Fibroblast of skin of left biceps (primary cell): Measurements from ENCODE around the gene CACNA1F.

Source experiments
- DNase-seq, 2 experiments: peaks; one replicate each; pipeline ENCODE4 v3.0.0-alpha.2; 2013; ENCODE audit warnings: low read depth in 2 of 2

The CACNA1F gene

DNA sequence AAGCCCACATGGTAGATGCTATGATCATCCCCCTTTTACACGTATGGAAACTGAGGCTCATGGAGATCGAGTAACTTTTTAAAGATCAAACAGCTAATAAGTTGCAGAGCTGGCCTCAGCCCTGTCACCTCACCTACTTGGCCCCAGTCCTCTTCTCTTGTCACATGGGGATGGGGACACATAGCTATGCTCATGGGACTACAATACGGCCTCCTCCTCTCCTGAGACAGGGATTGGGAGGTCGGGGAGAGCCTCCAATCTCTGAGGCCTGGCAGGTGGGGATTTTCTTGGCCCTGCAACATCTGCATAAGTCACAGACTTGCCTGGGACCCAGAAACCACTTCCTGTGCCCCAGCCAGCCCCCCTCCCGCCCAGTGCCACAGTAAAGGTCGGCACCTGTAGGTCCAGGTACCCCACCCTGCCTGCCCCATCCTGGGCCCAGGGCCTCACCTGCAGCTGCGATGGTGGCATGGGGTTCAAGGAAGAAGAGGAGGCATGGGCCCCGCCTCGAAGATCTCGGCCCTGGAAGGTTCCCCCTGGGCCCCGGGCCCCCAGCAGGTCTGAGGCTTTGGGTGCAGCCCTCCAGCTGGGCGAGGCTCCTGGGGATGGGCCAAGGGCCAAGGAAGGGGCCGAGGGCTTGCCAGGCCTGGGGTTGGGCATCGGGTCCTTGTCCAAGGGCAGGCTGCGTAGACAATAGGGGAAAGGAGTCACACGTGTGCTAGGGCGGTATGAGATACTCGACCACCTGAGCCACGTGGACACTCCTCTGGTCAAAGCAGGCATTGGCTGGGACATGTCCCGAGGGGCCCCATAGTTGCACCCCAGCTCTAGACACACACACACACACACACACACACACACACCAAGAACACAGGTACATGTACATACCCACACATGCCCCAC is 25.0 kb upstream of the CACNA1F start:
- no peak for DNase-seq

DNA sequence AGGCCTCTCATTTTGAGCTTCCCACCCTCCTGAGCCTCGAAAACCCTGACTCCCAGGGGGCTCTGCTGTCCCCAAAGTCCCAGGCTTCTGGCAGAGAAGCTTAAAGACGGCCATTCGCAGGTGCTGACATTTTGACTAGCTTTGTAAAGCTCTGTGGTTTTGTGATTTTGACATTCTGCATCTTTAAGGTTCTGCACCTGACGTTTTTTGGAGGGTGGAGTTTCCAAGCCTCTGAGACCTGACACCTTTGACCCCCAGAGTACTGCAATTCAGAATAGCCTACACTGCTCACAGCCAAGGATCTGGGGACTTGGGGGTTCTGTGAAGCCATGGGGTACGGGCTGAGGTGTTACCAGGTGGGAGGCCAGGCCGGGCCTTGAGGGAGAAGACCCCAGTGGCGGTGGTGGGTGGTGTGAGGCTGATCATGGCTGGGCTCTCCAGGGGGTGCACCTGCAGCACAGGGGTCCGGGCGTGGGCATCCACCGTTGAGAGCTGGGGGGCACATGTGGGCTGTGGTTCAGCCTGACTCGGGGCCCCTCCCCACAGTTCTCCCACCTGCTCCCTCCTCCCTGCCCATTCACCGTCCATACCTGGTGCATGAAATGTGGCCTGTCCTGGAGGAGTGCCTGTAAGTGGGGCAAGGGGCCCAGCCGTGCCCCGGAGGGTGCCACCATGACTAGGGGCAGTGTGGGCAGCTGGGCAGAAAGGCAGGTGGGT is 24.1 kb upstream of the CACNA1F start:
- DNase-seq, result no peak

DNA sequence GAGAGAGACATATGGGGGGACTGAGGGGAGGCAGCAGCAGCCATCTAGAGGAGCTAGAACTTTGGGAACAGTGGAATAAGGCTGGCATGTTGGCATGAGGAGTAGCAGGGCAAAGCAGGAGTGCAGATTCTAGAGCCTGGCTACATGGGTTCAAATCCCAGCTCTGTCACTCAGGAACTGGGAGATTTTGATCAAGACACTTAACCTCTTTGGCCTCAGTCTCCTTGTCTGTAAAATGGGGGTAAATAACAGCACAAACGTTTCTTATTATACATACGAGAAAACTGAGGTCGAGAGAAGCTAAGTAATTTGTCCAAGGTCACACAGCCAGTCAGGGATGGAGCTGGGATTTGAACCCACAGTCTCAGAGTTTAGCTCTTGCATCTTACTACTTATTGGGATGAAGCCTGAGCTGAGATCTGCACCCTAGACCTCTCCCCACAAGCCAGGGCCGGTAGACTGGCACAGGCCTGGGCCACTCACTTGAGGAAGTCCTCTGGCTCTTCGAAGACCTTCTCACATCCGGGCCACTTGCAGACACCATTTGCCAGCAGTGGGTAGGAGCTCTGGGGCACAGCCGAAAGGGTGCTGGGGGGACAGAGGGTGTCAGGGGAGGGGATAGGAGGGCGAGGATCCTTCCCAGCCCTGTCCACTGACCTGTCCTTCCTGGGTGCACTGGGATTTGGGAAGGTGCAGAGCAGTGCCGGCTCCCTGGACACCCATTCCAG is 23.3 kb upstream of the CACNA1F start:
- no peak for DNase-seq

DNA sequence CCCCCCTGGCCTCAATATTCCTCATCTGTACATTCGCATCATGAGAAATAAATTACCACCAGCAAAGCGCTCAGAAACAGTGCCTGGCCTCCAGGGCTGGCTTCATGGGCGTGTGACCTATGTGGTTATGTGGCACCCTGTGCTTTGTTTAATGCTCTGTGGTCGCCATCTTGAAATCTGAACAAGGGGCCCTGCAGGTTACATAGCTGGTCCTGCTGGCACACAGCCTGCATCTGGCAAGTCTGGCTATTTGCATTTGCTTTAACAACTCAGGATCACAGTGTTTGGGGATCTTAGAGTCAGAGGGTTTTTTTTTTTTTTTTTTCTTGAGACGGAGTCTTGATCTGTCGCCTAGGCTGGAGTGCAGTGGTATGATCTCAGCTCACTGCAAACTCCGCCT is 21.5 kb upstream of the CACNA1F start:
- DNase-seq, result no peak

DNA sequence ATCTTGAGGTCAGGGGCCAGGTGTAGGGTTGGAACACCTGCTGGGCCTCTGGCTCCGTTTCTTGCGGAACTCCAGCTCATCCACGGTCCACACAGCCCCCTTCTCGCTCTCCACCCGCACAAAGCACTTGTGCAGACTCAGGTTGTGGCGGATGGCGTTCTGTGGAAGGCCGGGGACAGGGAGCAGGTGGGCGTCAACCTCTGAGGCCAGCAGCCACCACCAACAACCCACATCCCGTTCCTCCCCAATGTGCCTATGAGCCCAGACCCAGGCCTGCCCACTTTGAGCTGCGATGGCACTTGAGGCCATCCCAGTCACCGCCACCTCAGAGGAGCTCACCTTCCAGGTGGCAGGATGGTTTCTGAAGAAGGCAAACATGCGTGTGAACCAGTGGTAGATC is 18.2 kb upstream of the CACNA1F start:
- no peak for DNase-seq

DNA sequence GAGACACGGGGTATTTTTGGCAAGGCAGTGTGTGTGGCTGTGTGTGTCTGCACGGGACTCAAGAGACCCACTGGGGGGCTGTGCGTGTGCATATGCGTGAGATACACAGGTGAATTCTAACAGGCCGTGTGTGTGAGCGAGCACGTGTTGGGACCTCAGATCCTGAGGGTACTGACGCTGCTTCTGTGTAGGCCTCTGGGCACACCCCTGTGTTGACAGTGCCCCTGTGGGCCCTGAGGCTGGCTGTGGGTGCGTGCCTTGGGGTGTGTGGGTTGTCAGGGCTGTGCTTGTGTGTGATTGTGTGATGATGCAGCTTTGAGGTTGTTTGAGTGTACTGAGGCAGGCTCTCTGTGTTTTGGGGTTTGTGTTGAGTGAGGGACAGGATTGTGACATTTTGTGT is 17.4 kb upstream of the CACNA1F start:
- DNase-seq, result no peak

DNA sequence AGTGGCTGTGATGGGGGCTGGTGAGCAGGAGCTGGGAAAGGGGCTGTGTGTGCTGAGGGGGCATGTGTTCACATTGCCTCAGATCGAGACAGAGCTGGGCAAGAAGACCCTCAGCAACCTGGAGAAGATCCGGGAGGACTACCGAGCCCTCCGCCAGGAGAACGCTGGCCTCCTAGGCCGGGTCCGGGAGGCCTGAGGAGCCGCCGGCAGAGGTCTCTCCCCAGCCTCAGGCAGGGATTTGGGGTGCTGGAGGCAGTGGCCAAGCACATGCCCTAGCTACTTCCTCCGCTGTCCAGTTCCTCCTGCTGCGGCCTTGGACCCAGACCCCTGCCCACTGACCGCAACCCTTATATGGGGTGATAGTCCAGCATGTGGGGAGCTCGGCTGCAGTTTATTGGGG is 16.9 kb upstream of the CACNA1F start:
- DNase-seq, result no peak

DNA sequence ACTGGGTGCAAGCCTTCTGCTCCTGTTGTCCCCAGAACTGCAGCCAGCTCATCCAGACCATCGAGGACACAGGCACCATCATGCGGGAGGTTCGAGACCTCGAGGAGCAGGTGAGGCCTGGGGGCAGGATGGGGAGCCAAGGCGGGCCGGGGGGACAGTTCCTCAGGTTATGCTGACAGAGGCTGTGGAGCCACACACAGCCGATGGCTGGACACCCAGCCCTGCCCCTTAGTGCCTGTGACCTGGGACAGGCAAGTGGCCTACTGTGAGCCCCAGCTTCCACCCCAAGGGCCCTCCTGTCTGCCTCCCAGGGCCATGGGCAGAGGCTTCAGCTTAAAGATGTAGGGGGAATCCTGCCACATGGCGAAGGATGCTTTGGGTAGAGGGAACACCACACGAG is 16.5 kb upstream of the CACNA1F start:
- no peak for DNase-seq

DNA sequence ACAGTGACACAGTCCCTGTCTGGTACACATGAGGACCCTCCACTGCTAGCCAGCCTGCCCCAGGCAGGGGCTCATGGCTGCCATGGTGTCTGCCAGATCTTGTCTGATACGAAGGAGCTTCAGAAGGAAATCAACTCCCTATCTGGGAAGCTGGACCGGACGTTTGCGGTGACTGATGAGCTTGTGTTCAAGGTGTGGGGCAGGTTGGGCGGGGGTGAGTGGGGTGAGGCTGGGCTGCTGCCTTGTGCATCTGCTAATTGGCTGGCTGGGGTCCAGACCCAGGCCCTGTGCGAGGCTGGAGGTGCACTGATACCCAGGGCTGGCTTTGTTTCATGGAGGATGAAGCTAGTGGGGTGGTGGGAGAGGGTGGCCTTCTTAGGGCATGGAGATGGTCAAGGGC is 15.9 kb upstream of the CACNA1F start:
- no peak for DNase-seq

DNA sequence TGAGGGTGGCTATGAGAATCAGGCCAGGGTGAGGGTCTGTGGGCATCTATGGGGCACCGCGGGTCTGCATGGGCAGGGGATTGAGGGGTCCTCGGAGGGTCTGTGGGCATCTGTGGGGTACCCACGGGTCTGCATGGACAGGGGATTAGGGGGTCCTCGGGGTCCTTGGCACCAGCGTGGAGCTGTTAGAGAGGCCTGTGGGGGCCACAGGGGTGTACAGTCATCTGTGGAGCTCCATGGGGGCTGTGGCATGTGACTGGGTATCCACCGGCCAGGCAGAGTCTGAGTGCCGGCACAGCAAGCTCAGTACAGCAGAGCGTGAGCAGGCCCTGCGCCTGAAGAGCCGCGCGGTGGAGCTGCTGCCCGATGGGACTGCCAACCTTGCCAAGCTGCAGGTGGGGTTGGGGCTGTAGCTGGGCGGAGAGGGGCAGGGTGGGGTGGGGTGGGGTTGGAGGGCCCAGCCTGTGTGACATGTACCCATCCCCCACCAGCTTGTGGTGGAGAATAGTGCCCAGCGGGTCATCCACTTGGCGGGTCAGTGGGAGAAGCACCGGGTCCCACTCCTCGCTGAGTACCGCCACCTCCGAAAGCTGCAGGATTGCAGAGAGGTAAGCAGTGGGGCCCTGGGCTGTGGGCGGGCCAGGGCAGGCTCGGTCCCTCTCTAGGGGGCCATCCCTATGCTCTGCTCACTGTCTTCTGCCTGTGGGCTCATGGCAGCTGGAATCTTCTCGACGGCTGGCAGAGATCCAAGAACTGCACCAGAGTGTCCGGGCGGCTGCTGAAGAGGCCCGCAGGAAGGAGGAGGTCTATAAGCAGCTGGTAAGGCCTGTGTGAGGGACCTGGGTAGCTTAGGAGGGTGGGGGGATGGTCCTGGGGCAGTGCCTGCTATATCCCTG is 15.0 kb upstream of the CACNA1F start:
- DNase-seq, result no peak

DNA sequence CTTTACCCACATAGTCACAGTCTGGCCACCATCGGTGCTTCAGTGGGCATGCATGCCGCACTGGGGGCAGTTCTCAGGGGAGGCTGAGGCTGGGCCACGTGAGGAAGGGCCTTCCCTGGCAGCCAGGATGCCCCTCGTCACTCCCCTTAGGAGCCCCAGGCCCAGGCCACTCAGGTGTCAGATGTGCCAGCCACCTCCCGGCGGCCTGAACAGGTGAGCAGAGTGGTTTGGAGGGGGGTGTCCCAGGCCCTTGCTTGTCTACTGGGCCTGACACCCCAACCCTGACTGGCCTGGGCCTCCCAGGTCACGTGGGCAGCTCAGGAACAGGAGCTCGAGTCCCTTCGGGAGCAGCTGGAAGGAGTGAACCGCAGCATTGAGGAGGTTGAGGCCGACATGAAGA is 14.2 kb upstream of the CACNA1F start:
- DNase-seq, result no peak

DNA sequence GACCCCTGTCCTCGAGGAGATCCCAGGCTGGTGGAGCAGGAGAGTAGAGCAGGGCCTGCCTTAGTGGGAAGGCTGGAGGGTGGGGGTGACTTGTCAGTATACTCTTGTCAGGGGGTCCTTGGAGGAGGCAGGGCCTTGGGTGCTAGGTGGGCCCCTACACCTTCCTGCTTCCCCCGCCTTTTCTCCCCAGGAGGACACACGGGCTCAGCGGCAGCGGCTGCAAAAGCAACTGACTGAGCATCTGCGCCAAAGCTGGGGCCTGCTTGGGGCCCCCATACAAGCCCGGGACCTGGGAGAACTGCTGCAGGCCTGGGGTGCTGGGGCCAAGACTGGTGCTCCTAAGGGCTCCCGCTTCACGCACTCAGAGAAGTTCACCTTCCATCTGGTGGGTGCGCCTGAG is 13.4 kb upstream of the CACNA1F start:
- DNase-seq, result no peak

DNA sequence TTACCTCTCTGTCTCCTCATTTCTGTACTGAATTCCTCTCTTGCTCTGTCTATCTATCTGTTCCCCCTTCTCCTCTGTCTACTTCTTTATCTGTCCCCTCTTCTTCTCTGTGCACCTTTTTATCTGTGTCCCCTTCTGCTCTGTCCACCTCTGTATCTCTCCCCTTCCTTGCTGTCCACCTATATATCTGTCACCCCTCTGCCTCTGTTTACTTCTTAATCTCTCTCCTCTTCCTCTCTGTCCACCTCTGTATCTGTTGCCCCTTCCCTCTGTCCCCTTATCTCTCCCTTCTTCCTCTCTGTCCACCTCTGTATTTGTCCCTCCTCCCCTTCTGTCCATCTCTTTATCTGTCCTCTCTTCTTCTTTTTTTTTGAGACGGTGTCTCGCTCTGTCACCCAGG is 11.1 kb upstream of the CACNA1F start:
- DNase-seq, result no peak

DNA sequence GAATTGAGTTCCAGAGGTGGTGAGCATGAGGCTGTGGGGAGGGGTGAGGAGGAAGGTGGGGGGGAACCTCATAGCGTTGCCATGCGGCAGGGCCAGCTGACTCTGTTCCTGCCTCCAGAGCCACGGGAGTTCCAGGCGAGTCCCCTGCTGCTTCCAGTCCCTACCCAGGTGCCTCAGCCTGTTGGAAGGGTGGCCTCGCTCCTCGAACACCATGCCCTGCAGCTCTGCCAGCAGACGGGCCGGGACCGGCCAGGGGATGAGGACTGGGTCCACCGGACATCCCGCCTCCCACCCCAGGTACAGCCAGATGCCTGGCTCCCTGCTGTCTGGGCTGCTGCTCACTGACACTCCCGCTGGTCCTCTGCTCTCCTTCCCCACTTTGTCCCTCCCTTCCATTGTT is 10.0 kb upstream of the CACNA1F start:
- no peak for DNase-seq

DNA sequence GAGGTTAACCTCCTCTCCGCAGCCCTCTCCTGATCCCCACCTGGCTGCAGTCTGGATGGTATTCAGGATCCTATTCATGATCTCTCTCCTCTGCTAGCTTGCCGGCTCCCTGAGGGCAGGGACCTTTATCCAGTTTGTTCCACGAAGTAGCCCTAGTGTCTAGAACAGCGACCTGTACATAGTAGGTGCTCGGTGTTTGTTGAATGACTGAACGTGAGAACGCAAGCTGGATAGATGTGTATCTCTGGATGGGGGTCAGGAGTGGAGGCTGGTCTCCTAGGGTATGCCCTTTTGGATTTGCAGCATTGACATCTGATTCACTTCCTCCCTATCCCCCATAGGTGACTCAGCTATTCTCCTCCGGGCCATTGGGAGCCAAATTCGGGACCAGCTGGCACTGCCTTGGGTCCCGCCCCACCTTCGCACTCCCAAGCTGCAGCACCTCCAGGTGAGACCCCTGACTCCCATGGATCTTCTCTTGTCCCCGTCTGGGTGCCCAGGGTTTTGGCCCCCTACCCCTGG is 9.5 kb upstream of the CACNA1F start:
- DNase-seq, result no peak

DNA sequence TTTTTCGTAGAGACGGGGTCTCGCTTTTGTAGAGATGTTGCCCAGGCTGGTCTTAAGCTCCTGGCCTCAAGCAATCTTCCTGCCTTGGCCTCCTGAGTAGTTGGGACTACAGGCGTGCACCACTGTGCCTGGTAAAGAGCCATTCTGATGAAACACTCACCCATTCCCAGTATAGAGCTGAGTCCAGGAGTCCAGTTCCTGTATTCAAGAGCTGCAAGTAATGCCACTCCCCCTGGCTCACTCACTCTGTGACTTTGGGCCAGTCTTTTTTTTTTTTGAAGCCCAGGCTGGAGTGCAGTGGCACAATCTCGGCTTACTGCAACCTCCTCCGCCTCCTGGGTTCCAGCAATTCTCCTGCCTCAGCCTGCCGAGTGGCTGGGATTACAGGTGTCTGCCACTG is 5.6 kb upstream of the CACNA1F start:
- no peak for DNase-seq

DNA sequence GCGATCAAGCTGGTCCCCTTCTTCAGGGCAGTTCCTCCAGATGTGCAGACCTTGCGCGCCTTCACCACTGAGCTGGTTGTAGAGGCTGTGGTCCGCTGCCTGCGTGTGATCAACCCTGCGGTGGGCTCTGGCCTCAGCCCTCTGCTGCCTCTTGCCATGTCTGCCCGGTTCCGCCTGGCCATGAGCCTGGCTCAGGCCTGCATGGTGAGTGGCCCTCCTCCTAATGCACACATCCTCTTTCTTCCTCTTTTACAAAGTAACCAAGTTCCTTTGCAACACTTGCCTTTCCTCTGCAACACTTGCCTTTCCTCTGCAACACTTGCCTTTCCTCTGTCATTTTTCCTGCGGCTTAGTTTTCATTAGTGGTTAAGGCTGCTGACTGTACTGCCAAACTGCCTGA is 3.9 kb upstream of the CACNA1F start:
- no peak for DNase-seq

DNA sequence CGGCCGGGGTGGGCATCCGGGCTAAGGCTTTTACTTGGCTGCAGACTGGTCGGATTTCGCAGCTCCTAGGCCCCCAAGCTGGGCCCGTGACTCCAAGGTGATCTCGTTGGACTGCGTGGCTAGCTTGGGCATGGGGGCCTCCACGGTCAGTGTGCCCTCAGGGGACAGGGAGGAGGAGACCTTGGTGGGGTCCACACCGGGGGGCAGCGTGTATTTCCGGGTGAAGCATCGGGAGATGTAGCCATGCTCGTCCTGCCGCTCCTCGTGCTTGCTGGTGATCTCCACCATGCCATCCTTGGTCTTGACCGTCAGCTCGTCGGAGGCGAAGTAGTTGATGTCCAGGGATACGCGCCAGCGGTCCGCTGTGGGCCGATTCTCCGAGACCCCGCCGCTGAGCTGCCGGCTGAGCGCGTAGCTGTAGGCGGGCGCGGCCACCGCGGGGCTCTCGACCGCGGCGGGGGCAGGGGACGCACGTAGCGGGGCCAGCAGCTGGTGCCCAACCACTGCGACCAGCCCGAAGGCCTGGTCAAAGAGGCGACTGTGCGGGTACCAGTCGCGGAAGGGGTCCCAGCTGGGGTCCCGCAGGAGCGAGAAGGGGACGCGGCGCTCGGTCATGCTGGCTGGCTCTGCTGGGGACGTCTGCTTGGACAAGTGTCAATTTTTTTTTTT is 881 bp upstream of the CACNA1F start:
- no peak for DNase-seq

DNA sequence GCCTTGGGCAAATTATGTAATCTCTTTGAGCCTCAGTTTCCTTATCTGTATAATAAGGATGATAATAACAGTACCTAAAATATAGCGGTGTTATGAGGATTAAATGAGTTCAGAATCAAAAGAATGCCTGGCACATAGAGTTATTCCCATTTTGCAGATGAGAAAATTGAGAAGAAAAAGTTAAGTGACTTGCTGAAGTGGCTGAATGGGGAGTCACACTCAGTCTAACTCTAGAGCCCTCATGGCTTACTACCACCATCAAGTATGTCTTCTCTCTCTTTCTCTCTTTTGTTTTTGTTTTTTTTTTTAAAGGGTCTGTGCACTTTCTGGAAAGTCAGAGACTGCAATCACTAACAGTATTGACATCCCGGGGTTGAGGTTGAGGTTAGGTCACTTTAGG is 615 bp downstream of the CACNA1F start:
- DNase-seq, result no peak

DNA sequence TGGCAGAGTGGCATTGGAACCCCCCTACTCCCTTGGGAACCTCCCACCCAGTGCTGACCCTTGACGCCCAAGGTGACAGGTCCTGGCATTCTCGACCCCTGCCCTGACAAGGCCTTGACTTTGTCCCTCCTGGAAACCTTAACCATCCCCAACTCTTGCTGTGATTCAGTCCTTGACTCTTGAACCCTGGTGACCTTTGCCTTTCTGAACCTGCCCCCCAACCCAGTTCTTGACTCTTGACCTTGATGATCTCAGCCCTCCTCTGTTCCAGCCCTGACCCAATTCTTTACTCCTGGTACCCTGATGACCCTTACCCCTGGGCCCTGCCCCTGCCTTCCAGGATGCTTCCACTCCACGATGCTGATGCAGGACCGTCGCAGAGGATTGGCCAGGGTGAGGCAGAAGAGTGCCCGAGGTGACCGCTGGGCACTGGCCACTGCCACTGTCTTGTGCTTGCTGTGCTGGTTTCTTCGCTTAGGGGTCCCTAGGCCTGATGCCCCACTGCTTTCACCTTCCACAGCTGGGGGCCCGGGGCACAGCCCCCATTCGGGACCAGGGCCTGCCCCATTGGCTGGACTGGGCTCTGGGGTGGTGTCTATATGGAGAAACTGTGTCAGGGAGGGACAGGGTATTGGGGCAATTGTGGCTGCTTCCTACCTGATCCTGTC is 1.7 kb downstream of the CACNA1F start:
- no peak for DNase-seq
